Skin of body (tissue), 2 donors: ENCODE results near the gene DCDC2. TPM values are rescaled to one million over a fixed set of nuclear protein-coding genes. Genes with fewer than 3 reads are reported as not detected.
A peak's percentile ranks its signal among the peaks of the same experiment; 100 is the strongest.
"Not testable (repeated sequence)": the region's sequence is repeated elsewhere in the genome, so short reads cannot be mapped to it uniquely, and the experiment has no call there.

Source experiments
- DNase-seq: peaks from one replicate; lab custom pipeline; 2025; lab: John Stamatoyannopoulos, UW
- total RNA-seq: library from RNA; depleted of rRNA; stranded (reverse); fragments of >200 nt; gene quantifications from one replicate; pipeline ENCODE4 v1.2.3, GENCODE V29; 2014

Gene DCDC2
- total RNA-seq, 1 donor from 2014 or later: 1.2 TPM

DNA sequence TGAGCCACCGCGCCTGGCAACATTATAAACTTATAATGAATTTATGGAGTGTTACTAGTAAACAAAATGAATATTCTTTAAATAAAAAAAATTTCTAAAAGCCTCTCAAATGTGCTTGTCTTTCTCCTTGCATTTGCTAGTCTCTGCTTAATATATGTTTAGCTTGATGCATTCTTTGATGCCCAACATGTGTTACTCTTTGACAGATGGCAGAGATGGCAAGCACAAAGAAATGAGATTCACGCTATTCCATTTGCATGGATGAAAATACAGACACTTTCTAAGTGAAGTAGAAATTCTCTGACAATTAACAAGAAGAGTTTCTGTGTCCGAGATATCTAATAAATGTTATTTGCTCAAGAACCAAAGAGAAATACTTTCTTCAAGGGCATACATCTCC lies 30.1 kb downstream of the DCDC2 start:
- DNase-seq: no peak

DNA sequence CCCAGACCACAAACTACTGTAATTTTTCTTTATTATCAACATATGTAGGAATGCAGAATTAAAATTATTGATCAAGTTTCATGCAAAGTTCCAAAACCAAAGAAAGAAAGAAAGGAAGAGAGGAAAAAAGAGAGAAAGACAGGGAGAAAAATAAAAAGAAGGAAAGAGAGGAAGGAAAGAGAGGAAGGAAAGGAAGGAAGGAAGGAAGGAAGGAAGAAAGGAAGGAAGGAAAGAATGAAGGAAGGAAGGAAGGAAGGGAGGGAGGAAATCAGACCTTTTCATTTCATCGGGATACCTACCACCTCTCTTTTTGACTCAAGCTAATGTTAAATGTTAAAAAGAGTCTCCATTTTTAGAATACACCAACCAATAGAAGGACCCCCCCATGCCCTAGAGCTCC lies 31.9 kb downstream of the DCDC2 start:
- no peak for DNase-seq

DNA sequence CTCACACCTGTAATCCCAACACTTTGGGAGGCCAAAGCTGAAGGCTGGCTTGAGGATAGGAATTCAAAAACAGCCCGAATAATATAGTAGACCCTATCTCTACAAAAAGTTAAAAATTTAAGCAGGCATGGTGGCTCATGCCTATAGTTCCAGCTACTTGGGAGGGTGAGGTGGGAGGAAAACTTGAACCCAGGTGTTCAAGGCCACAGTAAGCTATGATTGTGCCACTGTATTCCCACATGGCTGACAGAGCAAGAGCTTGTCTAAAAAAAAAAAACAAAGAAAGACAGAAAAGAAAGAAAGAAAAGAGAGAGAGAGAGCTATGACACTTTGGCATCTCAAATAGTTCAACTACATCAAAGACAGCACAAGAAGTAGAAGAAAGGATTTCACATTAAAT lies 33.2 kb downstream of the DCDC2 start:
- no peak for DNase-seq

DNA sequence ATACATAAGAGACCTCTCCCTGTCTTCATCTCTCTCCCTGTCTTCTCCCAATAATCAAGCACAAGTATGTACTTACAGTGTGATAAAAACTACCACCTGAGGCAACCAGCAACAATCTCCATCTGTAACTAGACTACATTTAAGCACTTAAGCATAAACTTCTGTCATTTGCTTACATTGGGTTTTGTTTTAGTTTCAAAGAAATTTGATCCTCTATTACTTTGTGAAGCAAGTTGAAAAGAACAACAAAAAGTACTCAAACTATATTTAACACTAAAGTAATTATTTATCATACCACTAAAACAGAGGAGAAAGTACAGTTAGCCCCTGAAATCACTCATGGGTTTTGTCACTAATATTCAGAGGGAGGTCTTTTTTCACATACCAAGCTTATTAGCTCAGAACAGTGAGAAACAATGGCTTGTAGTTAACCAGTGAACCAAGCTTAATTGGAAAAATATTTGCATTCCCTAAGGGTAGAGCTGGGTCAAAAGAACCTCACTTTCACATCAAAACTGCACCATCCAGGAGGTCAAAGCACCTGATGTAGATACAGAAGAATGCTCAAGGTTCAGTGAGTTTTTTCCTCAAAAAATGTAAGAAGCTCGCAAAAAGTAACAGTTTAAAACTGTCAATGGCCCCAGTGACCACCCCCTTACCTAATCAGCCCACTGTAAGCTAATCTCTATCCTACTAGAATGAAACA lies 34.1 kb downstream of the DCDC2 start:
- DNase-seq: no peak

DNA sequence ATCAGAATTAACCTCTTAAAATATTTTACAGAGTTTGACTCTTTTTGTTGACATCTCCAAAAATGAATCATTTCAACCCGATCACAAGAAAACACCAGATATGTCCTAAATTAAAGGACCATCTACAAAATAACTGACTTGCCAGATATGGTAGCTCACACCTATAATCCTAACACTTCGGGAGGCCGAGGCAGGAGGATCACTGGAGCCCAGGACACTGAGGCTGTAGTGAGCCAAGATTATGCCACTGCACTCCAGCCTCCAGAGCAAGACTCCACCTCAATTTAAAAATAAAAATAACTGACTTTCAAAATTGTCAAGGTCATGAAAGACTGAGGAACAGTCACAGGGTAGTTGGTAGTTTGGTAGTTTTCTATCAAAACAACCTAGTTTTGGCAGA lies 34.9 kb downstream of the DCDC2 start:
- no peak for DNase-seq

DNA sequence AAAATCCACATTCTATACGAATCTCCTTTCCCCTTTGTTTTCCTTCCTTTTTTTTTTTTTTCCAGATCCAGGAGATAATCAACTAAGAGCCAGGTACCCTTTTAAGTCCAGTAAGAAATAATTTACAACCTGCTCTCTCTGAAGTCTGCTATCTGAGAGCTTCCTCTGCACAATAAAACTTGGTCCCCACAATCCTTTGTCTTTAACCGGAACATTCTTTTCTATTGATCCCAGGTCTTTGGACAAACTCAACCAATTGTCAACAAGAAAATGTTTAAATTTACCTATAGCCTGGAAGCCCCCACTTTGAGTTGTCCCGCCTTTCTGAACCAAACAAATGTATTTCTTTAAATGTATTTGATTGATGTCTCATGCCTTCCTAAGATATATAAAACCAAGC lies 35.4 kb downstream of the DCDC2 start:
- DNase-seq: not testable (repeated sequence)

DNA sequence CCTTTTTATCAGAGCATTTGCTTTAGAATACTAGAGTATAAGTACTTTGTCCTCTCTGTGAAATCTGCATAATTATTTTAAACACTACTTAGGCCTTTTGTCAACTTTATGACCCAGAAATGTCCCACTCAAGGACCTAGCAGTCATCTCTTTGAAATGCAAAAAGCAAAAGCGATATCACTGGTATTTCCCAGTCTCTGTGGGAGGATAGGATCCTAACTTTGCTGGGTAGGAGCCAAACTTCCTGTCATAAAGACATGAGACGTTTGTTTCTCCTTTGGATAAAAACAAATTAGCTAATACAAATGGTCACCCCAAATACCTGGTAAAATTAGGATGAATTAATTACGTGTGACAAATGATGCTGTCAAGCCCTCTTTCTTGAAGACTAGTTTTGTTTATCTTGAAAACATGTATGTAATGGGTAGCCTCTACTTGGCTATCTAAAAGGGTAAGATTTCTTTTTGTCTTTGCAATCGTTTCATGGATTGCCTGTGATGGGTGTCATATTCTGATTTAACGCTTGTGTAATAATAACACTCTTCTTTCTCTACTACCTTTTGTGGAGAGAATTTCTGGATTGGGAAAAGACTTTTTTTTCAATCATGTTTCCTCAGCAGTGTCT lies 36.2 kb downstream of the DCDC2 start:
- no peak for DNase-seq

DNA sequence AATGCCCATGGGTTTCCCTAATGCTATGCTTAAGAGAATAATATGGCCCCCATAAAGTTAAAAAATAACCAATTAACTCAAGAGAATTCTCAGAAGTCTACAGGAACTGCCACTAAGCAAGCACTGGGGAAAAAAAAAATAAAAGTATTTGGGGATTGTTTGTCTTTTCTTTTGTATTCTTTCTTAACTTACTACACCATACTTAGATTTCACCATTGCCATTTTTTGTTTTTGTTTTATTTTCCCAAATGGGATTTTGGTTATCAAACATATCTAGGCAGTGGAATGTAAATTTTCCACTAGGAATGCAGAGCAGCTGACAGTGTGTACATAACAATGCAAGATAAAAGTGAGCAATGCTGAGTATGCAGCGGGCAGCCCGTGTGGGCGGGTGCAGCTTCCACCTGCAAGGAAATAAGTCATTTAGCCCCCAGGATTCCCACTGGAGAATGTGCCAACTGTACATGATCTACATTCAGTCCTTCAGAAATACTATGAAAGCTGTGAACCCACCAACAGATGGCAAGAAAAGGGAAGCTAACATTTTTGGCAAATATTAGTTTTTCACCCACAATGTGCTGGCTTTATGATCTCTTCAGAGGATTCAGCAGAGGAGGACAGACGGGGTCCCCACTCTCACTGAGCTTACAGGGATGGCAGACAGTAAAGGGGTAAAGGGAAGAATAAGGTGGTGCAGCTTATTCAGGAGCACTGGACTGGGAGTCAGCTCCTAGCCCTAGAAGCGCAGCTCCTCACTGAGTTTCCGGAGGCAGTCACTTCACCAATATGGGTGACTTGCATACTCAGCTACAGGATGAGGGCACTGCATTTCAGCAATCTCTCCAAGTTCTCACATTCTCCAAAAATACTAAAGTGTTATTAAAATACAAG lies 44.4 kb downstream of the DCDC2 start:
- DNase-seq: no peak

DNA sequence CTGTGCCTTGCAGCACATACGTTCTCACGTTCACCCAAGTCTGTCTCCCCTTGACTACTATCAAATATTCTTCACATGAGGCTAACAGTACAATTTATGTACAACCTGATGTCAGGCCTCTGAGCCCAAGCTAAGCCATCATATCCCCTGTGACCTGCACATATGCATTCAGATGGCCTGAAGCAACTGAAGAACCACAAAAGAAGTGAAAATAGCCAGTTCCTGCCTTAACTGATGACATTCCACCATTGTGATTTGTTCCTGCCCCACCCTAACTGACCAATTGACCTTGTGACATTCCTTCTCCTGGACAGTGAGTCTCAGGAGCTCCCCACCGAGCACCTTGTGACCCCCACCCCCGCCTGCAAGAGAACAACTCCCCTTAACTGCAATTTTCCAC lies 46.1 kb downstream of the DCDC2 start:
- DNase-seq: not testable (repeated sequence)

DNA sequence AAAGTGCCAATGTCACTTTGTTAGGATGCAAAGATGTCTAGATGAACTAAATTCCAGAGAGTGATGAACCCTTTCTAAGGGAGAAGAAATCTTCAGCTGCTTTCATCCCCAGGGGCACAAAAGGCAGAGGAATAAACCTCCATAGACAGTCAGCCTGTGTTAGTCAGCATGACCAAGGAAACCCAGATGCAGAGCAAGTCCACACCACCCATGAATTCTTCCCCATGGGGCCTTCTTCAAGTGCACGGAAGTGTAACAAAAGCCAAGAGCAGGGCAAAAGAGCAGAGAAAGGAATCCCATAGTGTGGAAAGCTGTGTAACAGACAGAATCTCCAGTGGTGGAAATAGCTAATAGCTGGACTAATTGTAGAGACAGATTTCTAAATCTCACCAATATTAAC lies 50.0 kb downstream of the DCDC2 start:
- DNase-seq: no peak

DNA sequence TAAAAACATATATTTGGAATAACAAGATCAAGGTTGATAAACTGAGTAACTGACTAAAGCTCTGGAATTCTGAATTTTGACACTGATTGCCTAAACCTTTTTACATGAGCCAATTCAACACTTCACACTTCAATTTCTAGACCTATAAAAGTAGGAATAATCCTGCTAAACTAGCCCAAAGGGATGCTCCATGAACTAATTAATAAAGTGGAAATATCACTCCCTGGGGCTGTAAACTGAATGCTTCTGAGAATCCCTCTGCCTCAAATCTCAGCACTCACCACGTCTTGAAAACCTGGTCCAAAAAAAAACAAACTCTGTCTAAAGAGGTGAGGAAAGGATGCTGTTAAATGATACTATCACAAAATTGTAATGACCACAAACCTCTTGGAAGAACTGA lies 50.9 kb downstream of the DCDC2 start:
- DNase-seq: no peak

DNA sequence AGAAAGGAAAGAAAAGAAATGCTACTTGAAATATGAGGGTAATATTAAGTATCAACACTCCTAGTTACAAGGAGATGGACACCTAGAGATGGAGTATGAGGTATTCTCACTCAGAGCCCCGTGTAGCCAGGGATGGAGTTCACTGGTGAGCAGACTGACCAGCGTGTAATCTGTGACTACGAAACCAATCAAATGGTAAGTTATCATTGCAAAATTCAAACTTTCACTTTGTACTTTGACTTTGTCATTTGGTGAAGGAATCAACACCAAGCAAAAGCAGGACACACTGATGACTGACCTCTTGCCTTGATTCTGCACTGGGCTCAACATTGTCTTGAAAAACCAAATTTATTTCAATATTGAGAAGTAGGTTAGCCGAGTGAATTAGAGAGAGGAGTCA lies 51.8 kb downstream of the DCDC2 start:
- no peak for DNase-seq

DNA sequence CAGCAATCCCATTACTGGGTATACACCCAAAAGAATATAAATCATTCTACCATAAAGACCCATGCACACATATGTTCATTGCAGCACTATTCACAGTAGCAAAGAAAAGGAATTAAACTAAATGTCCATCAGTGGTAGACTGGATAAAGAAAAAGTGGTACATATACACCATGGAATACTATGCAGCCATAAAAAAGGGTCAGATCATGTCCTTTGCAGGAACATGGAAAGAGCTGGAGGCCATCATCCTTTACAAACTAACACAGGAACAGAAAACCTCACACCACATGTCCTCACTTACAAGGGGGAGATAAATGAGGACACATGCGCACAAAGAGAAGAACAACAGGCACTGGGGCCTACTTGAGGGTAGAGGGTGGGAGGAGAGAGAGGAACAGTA lies 60.9 kb downstream of the DCDC2 start:
- no peak for DNase-seq

DNA sequence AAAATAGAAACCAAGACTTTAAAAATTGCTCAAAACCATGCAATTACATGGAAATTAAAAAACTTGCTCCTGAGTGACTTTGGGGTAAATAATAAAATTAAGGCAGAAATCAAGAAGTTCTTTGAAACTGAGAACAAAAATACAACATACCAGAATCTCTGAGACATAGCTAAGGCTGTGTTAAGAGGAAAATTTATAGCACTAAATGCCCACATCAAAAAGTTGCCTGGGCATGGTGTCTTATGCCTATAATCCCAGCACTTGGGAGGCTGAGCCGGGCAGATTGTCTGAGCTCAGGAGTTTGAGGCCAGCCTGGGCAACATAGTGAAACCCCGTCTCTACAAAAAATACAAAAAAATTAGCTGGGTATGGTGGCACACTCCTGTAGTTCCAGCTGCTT lies 64.0 kb downstream of the DCDC2 start:
- not testable (repeated sequence) for DNase-seq

DNA sequence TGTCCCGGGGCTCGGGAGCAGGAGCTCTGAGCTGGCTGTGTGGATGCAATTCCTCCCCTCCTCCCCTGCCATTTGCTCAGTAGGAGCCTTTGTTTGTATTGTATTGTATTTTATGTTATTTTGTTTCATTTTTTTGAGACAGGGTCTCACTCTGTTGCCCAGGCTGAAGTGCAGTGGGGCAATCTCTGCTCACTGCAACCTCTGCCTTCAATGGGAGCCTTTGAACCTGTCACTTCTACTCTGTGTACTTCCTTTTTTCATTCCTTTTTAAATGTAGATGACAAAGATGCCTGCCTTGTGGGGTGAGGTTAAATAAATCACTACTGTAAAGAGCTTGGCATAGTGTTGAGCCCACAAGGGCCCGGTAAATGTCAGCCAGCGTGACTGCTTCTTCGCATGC lies 70.6 kb downstream of the DCDC2 start:
- DNase-seq: no peak

DNA sequence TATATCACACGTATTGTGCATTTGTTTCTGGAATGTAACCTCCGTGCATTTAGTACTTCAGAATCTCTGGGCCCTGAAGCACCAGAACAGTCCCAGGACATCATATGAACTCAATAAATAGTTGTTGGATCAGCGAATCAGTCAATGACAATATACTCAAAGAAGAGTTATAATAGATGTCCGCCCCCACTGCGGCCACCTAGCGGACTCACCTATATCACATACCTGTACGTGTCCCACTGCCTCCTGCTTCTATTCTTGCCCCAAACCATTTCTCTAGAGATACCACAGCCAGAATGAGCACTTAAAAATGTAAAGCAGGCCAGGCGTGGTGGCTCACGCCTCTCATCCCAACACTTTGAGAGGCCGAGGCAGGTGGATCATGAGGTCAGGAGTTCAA lies 73.9 kb downstream of the DCDC2 start:
- DNase-seq: no peak

DNA sequence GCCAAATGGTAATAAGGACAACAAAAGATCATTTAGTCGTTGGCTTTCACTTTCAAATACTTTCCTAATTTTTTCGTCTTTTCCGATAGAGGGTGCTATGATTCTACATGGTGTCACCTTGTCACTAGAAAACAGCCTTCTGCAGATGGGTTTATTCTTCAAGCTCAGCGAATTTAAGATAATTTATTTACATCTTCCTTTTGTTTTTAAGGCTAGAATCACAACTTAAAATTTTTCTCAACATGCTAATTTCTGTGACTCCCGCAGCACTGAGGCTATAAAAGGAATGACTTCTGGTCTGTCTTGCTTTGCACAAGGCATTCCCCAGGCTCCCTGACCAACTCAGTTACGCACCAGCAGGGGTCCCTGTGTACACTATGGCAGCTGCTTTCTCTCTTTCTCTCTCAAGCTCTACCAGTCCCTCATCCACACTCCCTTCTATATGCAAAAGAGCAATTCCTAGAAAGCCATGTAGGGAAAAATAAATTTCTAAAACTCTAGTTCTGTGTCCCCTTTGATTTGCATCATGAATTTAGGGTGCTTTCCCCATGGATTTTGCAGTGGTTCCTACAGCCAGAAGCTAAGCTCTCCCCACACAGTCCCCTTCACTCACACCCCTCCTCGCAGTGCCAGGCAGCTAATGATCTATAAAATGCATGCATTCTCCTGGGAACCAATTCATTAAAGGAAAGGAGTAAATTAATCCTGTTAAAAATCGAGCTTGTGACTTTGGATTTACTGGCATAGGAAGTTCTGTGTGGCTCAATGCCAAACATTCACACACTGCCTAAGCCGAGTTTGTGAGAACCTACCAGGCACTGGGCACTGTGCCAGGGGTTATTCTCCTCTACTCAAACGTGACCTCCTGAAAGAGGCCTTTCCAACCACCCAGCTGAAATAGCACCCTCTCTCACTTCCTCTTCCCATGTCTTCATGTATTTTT lies 74.5 kb downstream of the DCDC2 start:
- peak; percentile 77 for DNase-seq

DNA sequence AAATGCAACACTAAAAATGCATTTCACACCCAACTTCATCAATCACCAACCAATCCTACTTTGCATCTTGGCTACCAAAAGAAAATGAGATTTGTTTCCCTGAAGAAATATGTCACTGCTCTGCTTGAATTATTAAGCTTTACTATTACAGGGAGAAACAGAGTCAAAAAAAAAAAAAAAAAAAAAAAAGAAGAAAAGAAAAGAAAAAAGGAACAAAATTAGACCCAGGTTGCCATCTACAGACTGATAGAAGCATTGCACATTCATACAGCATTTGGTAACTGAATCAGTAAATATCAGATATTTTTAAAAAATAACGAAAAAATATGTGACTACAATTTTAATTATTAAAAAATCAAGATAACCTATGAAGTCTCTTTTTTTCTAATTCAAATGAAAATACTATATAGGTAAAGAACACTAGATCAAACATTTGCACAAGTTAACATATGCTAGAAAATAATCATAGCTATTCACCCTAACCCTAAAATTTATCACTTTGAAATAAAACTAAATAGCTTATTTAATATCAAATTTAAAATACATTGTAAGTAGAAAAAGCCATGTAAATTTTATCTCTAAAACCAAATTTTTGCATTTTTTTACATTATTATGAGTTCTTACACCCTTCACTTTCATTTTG lies 83.3 kb downstream of the DCDC2 start:
- DNase-seq: no peak

DNA sequence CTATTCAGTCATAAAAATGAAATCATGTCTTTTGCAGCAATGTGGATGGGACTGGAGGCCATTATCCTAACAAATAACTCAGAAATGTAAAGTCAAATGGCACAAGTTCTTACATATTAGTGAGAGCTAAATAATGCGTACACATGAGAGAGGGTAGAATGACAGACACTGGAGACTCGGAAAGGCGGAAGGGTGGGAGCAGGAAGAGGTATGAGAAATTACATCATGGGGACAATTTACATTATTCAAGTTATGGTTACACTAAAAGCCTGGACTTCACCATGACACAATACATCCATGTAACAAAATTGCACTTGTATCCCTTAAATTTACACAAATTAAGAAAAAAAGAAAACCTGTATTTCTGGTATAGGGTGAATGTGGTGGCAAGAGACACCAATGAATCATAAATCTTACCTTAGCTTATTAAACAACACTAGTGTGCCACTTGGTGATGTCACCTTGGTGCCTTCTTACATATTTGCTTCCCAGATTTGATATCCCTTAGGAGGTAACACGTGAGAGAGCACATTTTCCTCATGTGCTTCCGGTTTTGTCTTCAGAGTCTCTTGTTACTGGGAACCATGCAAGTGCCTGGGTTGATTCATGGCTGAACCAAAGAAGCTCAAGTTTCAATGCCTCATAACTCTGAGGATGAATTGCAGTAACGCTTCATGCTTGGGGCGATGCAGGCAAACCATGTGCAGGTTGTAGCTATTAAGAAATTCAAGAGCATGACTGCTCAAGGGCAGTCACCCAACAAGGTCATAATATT lies 84.6 kb downstream of the DCDC2 start:
- DNase-seq: no peak

DNA sequence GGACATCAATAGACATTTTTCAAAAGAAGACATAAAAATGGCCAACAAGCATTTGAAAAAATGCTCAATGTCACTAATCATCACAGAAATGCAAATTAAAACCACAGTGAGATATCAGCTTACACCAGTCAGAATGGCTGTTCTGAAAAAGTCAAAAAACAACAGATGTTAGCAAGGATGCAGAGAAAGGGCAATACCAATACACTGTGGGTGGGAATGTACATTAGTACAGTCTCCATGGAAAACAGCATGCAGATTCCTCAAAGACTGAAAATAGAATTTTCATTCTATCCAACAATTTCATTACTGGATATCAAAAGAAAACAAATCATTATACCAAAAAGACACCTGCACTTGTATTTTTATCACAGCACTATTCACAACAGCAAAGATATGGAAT lies 85.3 kb downstream of the DCDC2 start:
- no peak for DNase-seq
